Stimulated activated CD8-positive, alpha-beta memory T cell treated with anti-CD3 and anti-CD28 coated beads, Interleukin-12 subunit alpha, Interleukin-12 subunit beta, amount 100 ng/mL, for 4 hours (primary cell): ENCODE measurements around the gene EPC1.
A peak's percentile ranks its signal among the peaks of the same experiment; 100 is the strongest.

Experiments
- DNase-seq: peaks from one replicate; pipeline ENCODE4 v3.0.0-alpha.2; 2020; ENCODE audit warnings: low read depth

Gene EPC1

DNA sequence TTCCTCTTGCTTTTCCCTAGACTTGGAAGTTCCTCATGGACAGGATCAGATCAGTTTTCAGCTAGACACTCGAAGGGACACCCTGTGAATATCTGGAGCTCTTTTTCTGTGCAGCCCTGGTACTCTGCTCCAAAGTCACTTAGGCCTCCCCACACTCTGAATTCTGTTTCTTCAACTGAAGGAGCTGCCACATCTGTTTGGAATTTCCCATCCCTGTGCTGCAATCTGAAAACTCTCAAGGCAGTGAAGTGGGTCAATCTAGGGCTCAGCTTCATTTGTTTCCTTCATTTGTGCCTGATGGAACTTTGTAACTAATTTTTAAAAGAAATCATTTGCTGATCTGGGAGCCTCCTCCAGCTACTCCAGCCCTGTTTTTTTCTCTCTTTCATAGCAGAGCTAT lies 9.6 kb downstream of the EPC1 start:
- DNase-seq = no peak

- no peak for DNase-seq
Observed at GRCh38 chr10:32333849-32334248, 13.1 kb downstream of the EPC1 start.

- DNase-seq = peak; percentile 41
Observed at GRCh38 chr10:32332299-32332750, 14.6 kb downstream of the EPC1 start.

GRCh38 chr10:32331606-32332005 lies 15.4 kb downstream of the EPC1 start:
- no peak for DNase-seq

GRCh38 chr10:32330214-32330613 lies 16.7 kb downstream of the EPC1 start:
- no peak for DNase-seq

- DNase-seq = no peak
Observed at GRCh38 chr10:32329061-32329460, 17.9 kb downstream of the EPC1 start.

- DNase-seq = no peak
Observed at GRCh38 chr10:32328499-32328898, 18.5 kb downstream of the EPC1 start.

DNA sequence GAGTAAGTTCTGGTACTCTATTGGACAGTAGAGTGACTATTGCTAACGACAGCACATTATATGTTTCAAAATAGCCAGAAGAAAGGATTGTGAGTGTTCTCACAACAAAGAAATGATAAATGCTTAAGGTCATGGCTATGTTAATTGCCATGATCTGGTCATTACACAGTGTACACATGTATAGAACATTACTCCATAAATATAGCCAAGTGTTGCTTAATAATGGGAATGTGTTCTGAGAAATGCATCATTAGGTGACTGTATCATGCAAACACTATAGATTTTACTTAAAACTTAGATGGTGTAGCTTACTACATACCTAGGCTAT lies 19.6 kb downstream of the EPC1 start:
- DNase-seq = no peak

DNA sequence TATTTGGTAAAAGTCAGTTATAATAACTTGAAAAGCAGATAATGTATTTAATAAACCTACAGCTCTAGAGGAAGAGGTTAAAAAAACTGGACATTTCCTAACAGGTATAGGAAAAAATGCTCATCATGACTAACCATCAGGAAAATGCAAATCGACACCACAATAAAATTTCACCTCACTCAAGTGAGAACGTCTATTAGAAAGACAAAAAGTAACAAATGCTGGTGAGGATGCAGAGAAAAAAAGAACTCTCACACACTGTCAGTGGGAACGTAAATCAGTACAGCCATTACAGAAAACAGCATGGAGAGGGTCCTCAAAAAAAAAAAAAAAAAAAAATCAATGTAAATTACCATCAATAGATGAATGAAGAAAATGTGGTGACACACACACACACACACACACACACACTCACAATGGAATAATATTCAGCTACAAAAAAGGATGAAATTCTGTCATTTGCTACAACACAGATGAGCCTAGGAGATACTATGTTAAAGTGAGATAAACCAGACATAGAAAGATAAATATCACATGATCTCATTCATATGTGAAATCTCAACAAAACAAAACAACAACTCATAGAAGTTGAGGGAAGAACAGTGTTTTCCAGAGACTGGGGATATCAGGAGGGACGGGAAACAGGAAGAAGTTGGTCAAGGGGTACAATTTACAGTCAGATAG lies 20.1 kb downstream of the EPC1 start:
- DNase-seq = no peak

GRCh38 chr10:32326119-32326518 lies 20.8 kb downstream of the EPC1 start:
- no peak for DNase-seq

DNA sequence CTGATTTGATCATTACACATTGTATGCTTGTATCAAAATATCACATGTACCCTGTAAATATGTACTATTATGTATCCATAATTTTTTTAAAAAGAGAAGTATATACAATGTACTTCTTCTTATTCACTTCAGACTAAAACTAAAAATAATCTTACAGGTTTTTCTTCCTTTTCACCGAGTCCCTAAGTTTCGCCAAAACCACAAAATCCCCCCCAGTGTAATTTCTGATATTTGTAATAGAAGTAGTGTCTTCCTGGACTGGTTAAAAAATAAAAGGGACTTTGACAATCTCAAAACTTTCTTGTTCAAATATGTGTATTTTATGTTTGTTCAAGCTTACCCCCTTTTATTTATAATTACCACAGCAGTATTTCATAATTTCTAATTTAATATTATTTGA lies 23.9 kb downstream of the EPC1 start:
- no peak for DNase-seq

DNA sequence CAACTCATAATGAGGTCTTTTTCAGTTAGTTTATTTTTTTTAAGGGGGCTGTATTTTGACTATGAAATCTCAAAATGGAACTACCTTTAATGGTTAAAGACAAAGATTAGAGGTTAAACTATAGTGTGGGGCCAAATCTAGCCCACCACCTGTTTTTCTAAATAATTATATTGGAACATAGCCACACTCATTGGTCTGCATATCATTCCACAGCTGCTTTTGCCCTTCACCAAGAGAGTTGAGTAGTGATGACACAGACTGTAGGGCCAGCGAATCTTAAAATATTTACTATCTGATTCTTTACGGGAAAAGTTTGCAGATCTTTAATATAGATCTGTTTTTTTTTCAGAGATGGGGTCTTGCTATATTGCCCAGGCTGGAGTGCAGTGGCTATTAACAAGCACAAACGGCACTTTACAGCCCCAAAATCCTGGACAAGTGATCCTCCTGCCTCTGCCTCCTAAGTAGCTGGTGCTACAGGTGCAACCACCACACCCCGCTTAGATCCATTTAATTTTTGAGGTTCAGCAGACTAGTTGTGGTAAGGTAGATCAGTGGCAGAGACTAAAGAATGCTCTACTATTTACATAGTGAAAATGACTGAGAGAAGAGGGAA lies 25.8 kb downstream of the EPC1 start:
- no peak for DNase-seq

- no peak for DNase-seq
Observed at GRCh38 chr10:32318476-32318896, 28.5 kb downstream of the EPC1 start.

- DNase-seq = no peak
Observed at GRCh38 chr10:32317795-32318357, 29.1 kb downstream of the EPC1 start.

GRCh38 chr10:32315424-32315823 lies 31.5 kb downstream of the EPC1 start:
- no peak for DNase-seq

DNA sequence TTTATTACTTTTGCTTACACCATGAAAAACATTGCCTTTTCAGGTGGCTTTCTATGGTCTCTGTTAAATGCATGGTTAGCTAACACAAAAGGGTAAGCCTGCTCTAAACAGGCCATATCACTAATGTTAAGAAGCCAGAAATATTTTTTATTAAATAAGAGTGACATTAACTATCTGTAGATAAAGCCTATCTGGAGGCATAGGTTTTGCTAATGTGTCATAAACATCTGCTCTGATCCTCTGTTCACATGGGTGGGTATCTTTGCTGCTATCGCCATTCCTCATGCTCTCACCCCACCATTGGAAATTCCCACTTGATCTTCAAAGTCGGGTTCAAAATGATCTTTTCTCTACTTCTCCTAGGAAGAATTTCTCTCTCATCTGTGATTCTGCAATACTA lies 32.4 kb downstream of the EPC1 start:
- DNase-seq = no peak

- no peak for DNase-seq
Observed at GRCh38 chr10:32308027-32308603, 38.8 kb downstream of the EPC1 start.

DNA sequence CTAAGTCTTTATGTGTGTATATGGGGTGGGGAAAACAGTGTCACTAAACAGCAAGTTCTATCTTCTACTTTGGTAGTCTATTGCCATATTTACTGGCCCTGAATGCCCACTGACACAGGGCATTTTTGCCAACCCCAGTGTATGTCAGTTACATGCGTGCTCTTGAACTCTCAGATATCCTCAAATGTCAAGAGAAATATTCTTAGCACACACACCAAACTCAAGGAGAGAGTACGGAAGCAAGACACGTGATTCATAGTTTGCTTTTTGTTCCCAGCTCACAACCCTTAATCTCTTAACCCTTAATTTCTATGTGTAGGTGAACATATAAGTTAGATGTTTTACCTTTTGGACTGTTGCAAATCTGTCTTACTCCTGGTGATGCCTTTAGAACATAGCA lies 39.3 kb downstream of the EPC1 start:
- no peak for DNase-seq

DNA sequence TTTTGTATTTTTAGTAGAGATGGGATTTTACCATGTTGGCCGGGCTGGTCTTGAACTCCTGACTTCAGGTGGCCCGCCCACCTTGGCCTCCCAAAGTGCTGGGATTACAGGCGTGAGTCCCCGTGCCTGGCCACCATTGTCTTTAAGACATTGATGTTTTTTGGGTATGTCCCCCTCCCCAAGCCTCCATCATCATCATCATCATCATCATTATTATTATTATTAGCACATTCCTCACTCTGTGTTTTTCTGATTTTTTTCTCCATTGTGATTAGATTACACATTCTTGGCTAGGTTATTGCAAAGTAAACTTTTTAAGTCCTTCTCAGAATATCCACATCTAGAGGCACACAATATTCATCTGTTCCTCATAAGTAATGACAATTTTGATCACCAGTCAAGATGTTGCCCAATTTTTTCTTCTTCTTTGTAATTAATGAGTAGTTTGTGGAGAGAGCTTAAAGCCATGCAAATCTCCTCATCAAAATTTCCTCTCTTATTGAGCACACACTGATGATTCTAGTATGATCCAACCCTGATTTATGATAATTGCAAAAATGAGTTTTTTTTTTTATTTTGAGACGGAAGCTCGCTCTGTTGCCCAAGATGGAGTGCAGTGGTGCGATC lies 47.5 kb downstream of the EPC1 start:
- no peak for DNase-seq

DNA sequence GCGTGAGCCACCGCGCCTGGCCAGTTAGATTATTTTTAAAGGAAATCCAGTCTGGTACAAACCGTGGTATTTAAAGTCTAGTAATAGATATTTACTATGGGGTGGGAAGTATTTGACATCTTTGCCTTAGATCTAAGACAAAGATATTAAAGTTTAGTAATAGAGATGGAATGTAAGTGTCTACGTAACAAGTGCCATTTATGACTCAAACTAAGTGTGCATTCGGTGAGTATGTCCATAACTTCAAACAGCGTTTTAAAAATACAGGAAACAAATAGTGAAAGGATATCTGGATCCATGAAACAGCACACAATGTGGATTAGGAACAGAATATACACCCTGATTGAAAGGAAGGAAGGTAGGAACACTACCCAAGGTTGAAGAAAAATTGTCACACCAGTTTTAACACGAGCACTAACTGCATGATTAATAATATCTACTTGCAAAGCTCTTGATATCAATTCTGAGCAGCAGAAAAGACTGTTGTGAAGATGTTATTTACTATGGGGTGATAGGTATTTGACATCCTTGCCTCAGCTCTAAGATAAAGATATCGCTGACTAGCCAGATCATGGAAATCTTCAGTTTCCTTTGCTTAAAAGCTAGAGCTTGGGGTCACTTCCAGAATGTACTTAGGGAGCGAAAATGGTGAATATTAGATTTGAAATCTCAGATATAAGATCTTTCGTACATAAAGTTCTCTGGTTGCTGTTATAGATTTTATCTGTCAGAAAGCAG lies 48.7 kb downstream of the EPC1 start:
- DNase-seq = no peak

DNA sequence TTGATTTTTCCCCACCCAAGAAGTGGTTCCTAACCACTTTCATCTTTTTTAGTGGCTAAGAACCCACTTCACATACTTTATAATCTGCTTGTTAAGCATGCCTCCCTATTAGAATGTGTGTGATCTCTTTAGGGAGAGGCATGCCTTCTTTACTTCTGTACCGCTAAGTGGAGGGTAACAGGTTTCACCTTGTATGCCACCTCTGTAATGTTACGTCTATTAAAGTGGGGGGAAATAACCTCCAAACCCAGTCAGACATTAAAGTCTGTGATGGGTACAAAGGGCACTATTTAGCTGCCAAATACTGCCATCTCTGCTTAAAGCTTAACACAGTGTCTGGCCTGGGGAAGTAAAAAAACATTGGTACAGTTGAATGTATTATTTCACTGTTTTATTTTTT lies 51.9 kb downstream of the EPC1 start:
- no peak for DNase-seq

- no peak for DNase-seq
Observed at GRCh38 chr10:32293581-32293980, 53.4 kb downstream of the EPC1 start.
